Measurements from ENCODE around the gene TXNDC2. TPM values are rescaled to one million over a fixed set of nuclear protein-coding genes. Genes with fewer than 3 reads are reported as not detected.

Gene TXNDC2
- total and polyA plus RNA-seq, 9 of the 15 experiments (the other 6 are each of a cell fraction or from before 2014, with no cell fraction given), result 1.2 to 4.9 (median 2.3) TPM

DNA sequence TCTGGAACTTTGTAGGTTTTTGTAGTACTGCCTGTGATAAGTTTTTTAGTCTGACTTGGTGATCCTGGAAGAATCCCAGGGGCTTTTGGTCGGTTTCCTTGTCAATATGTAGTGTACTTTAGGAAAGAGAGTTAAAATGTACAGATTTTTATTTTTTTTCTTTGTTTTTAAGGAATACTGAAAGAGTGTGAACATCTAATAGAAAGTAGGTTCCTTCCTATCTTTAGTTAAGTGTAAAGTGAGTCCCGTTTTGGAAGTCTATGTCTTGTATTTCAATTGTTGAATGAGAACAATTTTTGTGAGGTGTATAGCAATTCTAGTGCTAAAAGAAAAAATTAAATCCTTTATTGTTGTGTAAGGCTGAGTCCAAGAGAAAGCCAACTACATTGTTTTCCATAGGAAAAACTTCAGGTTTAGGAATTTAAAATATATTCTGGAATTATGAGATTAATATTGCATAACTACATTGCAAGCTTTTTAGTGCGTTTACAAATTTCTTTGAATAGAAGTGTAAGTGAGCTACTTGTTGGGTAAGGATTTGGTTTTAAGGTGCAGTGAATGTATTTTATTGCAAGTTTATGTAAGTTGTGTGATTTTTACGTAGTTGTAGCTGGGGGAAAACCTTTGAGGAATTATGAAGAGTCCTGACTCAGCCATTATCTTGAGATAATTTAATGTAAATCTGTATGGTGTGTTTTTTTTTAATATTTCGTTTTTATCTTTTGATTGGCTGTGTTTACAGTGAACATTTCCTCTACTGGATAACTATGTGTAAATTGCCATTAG, 29.7 kb downstream of the TXNDC2 start (continued):
- TF ChIP-seq, protein P1, sequence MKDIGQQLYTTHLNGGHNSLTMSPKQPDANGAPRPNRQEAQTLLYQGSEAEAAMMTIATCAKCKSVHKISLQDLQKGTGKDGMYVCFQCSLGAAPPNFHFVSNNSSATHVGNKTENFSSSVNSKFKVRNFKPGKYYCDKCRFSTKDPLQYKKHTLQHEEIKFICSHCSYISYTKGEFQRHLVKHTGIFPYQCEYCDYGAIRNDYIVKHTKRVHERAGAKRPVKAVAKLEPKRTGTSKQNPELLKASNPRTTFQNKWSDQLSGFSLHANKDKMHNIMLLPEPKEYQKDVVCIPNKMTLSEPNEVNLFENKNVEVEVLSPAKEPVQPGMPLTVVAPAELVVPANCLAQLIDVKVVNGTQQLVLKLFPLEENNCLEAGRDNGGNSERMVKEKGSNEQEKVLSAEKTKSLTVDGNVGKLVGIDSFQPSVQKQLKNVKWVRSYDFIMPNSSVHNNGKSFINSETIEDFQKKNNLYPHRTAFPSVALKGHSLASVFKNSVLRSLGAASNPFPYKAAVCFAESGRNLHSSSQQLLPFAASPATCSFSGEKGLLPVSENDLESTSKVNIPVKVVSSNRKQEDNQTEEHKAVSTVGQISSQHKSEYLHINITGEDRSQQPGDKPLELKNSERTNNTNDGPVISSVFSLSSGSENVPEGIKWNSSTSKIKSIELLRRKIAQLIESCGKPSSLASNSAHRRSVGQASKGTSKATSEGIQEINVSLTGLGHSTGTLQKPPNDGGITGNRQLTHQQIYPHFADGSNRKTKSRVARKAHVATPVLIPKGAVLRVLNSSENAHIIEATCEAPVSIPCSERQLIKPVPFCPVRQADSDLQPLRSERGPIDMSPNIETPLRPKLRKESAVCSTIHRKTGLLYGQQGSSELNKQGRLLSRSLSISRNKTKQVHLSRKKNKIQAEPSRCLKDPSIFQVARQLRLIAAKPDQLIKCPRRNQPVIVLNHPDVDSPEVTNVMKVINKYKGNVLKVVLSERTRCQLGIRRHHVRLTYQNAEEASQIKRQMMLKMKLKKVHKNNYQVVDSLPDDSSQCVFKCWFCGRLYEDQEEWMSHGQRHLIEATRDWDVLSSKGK (CRISPR knock-in tag; IDR thresholded peaks at IDR 0.05), result no peak
- TF ChIP-seq POLR2A (conservative IDR thresholded peaks at IDR 0.05) (peak; percentile 65), ZNF561 (CRISPR knock-in tag; conservative IDR thresholded peaks at IDR 0.05) (no peak), DIDO1 (tag; IDR thresholded peaks at IDR 0.05; ENCODE audit: low read depth) (no peak), POLR2H (tag; IDR thresholded peaks at IDR 0.05; ENCODE audit: low read depth) (0 out of 2 replicates have a peak, but pooled peaks have one; percentile 63), SAFB (IDR thresholded peaks at IDR 0.05; ENCODE audit: borderline replicate concordance, low read depth, low read length) (no peak), BRCA1 (IDR thresholded peaks at IDR 0.05) (no peak), BRCA1 (CRISPR knock-in tag; IDR thresholded peaks at IDR 0.05) (no peak), SMARCC2 (IDR thresholded peaks at IDR 0.05; ENCODE audit: low read depth) (peak; percentile 68), PURB (CRISPR knock-in tag; IDR thresholded peaks at IDR 0.05; ENCODE audit: low read depth) (no peak), ZNF124 (CRISPR knock-in tag; IDR thresholded peaks at IDR 0.05) (no peak), FOXA1 (IDR thresholded peaks at IDR 0.05; ENCODE audit: borderline replicate concordance) (no peak), LEF1 (IDR thresholded peaks at IDR 0.05) (peak; percentile 70), RAD51 (IDR thresholded peaks at IDR 0.05; ENCODE audit: borderline replicate concordance, low read depth) (no peak), ASH1L (IDR thresholded peaks at IDR 0.05; ENCODE audit: borderline replicate concordance, low read depth, partially characterized antibody) (peak; percentile 35), ZNF830 (CRISPR knock-in tag; IDR thresholded peaks at IDR 0.05) (no peak), KDM1A (IDR thresholded peaks at IDR 0.05) (no peak), MTA3 (IDR thresholded peaks at IDR 0.05; ENCODE audit: borderline replicate concordance) (no peak), KAT7 (CRISPR knock-in tag; IDR thresholded peaks at IDR 0.05; ENCODE audit: borderline replicate concordance) (no peak; the same call in 1 of the 2 replicates), SETDB1 (IDR thresholded peaks at IDR 0.05; ENCODE audit: low read length) (no peak)
- TF ChIP-seq, protein P2, sequence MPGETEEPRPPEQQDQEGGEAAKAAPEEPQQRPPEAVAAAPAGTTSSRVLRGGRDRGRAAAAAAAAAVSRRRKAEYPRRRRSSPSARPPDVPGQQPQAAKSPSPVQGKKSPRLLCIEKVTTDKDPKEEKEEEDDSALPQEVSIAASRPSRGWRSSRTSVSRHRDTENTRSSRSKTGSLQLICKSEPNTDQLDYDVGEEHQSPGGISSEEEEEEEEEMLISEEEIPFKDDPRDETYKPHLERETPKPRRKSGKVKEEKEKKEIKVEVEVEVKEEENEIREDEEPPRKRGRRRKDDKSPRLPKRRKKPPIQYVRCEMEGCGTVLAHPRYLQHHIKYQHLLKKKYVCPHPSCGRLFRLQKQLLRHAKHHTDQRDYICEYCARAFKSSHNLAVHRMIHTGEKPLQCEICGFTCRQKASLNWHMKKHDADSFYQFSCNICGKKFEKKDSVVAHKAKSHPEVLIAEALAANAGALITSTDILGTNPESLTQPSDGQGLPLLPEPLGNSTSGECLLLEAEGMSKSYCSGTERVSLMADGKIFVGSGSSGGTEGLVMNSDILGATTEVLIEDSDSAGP (CRISPR knock-in tag; IDR thresholded peaks at IDR 0.05), result no peak
- TF ChIP-seq, protein P3, sequence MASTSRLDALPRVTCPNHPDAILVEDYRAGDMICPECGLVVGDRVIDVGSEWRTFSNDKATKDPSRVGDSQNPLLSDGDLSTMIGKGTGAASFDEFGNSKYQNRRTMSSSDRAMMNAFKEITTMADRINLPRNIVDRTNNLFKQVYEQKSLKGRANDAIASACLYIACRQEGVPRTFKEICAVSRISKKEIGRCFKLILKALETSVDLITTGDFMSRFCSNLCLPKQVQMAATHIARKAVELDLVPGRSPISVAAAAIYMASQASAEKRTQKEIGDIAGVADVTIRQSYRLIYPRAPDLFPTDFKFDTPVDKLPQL (IDR thresholded peaks at IDR 0.05; ENCODE audit: extremely low read depth, insufficient read length), result no peak
- TF ChIP-seq, protein P4, sequence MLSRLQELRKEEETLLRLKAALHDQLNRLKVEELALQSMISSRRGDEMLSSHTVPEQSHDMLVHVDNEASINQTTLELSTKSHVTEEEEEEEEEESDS (CRISPR knock-in tag; IDR thresholded peaks at IDR 0.05), result no peak

Data from K562 (cell line).